Right lung (tissue), 10 donors: ENCODE data around the gene EDEM1. TPM values are rescaled to one million over a fixed set of nuclear protein-coding genes. Genes with fewer than 3 reads are reported as not detected.
A peak's percentile ranks its signal among the peaks of the same experiment; 100 is the strongest.
"Not testable (repeated sequence)": the region's sequence is repeated elsewhere in the genome, so short reads cannot be mapped to it uniquely, and the experiment has no call there.

Experiments used
- DNase-seq, 2 donors: peaks; one replicate each; pipeline ENCODE4 v3.0.0-alpha.2; 2013
- long read RNA-seq, 8 donors: transcript quantifications; one replicate each; lab custom pipeline, GENCODE V29; 2026
- polyA plus RNA-seq, 5 donors: library from polyadenylated mRNA; unstranded; fragments of 120-200 nt; gene quantifications; one replicate each; pipeline versions ENCODE4 v1.2.1 to v1.2.3, GENCODE V29; 2013; ENCODE audit warnings: inconsistent platforms in 1 of 5, low replicate concordance in 1 of 5; ENCODE audit not compliant: insufficient read length in 5 of 5, insufficient read depth in 1 of 5

Gene EDEM1
- polyA plus RNA-seq = 10 to 100 TPM; 20.2 to 31.8 (median 26.5) TPM
- long read RNA-seq, donor 1, full-length matches to known transcripts = 2 of 2 reads
- long read RNA-seq, donor 1, partial matches to known transcripts = 0 of 2 reads
- long read RNA-seq, donor 1, other reads (novel, unspliced or antisense) = 0 of 2 reads
- long read RNA-seq, donor 2 = 0 reads
- long read RNA-seq, donor 3, full-length matches to known transcripts = 1 of 1 reads
- long read RNA-seq, donor 3, partial matches to known transcripts = 0 of 1 reads
- long read RNA-seq, donor 3, other reads (novel, unspliced or antisense) = 0 of 1 reads
- long read RNA-seq, donor 4 = 0 reads
- long read RNA-seq, donor 5 = 0 reads
- long read RNA-seq, donor 6, full-length matches to known transcripts = 4 of 4 reads
- long read RNA-seq, donor 6, partial matches to known transcripts = 0 of 4 reads
- long read RNA-seq, donor 6, other reads (novel, unspliced or antisense) = 0 of 4 reads
- long read RNA-seq, donor 7, full-length matches to known transcripts = 1 of 1 reads
- long read RNA-seq, donor 7, partial matches to known transcripts = 0 of 1 reads
- long read RNA-seq, donor 7, other reads (novel, unspliced or antisense) = 0 of 1 reads
- long read RNA-seq, donor 8 = 0 reads

DNA sequence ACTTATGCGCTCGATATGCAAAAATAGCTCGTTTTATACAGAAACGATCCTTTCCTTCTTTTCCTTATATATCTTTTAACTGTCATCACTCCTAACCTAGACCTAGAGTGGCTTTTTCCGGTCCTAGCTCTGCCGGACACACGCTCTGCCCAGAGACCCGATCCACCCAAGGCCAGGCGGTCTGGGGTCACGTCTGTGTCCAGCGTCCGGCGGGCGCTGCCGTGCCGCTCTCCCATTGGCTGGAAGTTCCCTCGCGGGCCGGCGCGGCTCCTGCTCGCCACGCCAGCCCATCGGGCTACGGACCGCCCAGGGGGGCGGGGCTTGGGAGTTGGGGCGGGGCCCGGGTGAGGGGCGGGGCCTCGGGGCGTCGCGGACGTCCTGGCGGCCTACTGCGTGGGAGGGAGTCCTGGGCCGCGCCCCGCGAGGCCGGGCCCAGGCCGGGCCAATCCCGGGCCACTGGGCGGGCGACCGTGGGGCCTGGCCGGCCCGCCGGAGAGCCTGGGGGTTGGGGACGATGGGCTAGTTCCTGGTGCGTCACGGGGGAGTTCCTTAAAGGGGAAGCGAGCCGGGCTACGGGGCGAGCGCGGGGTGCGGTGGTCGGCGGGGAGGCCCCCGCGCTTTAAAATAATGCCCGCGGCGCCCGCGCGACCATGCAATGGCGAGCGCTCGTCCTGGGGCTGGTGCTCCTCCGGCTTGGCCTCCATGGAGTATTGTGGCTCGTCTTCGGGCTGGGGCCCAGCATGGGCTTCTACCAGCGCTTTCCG is at the start of gene EDEM1:
TSS of gene EDEM1 (plus strand) at position 552 of the 764 bp plus-strand sequence. CDS start at position 651, 99 bp downstream.
- DNase-seq = peak; percentile 94

DNA sequence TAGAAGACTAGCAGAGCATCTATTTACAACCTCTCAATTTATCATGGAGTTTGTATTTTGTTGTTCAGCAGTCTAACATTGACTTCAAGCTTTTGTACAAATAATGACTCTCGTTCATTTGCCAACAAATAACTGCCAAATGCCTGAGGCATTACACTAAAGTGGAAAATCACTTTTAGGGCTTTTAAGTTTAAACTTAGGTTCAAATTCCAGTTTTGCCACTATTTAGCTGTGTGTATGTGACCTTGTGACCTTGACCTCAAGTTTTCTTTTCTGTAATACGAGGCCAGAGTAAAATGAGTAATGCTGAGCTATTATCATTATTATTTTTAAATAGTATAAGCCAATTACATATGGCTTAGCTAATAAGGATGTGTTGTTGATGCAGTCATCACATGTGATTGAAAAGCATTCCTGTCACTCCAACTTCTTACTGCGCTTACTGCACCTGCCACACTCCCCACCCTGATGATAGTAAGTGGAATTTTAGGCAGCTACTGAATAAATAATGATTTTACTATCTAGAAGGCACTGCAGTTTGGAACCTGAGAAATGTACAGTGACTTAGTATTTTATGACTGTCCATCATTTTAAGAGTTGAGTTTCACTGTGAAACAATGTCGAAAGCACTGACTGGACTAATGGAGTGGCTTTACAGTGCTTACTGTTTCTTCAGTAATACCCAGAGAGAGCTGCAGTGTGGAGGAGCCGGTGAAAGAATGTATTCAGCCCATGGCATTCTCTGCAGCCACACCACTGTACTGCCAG is 49.1 kb upstream of the EDEM1 start:
- no peak for DNase-seq

- DNase-seq = no peak
Measured at GRCh38 chr3:5140230-5140621, 47.3 kb upstream of the EDEM1 start.

GRCh38 chr3:5140839-5141238 is 46.7 kb upstream of the EDEM1 start:
- DNase-seq = no peak

- DNase-seq = no peak
Measured at GRCh38 chr3:5141760-5142159, 45.7 kb upstream of the EDEM1 start.

DNA sequence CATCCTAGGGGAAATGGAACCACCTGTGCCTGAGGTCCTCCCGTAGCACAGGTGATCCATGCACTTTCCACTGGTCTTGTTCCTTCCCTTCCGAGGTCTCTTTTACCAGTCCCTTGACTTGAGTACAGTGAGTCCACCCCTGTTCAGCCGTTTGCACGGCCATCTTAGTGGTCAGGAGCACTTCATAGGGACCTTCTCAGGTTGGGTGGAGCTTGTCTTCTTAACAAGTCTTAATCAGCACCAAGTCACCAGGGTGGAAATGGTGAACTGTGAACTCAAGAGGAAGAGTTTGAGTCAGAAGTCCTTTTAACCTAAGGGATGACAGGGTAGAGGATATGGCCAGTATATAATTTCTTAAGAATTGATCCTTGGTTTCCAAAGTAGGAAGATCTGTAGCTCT is 44.0 kb upstream of the EDEM1 start:
- no peak for DNase-seq

DNA sequence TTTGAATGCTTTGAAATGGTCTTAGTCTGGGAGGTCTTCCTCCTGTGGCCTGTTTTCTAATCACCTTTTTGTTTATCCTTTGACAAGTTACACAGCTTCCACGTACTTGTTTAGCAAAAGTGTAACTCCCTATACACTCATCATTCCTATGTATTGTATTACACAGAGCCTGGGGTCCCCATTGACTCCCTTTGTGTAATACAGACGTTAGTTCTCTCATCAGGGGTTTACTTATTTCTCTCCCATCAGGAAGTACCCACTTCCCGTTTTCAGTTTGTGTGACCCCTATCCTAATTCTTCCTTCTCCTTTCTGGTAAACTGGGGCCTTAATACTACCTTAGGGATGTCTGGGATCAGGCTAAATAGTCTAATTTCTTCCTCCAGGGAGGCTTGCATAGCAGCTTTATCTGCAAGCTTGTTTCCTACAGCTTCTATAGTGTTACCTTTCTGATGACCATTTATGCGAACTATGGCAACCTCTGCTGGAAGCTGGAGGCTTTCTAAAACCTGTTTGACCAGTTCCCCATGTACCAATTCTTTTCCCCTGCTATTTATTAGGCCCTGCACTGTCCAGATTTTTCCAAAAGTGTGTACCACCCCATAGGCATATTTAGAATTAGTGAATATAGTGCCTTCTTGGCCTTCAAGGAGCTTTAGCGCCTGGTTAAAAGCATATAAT is 43.1 kb upstream of the EDEM1 start:
- DNase-seq = no peak

DNA sequence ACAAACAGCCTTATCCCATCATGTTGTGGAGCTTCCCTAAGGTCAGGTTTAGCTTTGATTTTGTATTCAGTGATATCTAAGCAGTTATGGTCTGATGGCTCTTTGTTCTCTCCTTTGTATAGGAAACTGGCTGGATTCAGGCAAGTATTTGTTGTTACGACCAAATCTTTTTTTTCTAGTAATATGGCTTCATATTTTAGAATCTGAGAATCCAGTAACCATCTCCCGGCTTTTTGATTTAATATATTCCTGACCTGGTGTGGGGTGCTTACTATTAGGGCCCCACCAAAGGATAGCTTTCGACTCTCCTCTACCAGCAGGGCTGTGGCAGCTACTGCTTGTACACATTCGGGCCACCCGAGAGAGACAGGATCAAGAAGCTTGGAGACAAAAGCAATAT is 42.4 kb upstream of the EDEM1 start:
- no peak for DNase-seq

DNA sequence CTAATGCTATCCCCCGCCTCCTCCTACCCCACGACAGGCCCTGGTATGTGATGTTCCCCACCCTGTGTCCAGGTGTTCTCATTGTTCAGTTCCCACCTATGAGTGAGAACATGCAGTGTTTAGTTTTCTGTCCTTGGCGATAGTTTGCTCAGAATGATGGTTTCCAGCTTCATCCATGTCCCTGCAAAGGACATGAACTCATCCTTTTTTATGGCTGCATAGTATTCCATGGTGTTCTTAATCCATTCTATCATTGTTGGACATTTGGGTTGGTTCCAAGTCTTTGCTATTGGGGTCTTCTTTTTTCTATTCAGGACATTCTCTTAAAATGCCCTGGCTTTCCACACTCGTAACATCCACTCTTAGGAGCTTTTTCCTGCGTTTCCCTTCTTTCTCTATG is 40.4 kb upstream of the EDEM1 start:
- DNase-seq = not testable (repeated sequence)

DNA sequence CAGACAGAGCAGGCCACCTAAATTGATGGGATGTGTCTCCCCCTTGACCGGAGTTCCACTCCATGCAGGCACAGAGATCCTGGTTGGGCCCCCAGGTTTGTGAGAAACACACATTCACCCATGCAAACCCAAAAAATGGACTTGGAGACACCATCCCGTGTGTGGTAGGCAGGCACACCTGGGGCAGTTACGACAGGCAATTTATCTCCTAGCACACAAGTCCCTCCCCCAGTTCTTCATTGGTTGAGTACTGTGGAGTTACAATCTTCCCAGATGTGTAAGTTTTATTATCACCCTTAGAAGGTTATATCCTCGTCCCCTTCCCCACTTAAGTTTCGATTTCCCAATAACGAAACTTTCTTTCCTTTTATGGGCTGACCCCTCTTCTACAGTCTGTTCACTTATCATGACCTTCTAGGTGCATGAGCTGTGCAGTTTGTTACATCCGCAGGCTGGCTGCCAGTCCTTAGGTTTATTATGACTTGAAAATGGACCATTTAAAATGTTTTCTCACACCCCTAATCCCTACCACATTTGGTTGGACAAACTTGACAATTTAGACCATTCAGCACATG is 38.1 kb upstream of the EDEM1 start:
- no peak for DNase-seq

GRCh38 chr3:5151586-5151985 is 35.9 kb upstream of the EDEM1 start:
- no peak for DNase-seq

DNA sequence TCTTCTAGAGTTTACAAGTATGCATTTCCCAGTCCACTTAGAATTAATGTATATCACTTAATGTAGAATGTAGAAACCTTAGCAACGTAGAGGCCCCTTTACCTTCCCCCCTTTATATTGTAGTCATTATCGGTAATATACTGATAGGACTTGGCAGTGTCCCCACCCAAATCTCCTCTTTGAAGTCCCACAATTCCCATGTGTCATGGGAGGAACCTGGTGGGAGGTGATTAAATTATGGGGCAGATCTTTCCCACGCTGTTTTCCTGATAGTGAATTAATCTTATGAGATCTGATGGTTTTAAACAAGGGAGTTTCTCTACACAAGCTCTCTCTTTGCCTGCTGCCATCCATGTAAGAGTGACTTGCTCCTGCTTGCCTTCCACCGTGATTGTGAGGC is 34.4 kb upstream of the EDEM1 start:
- DNase-seq = no peak

- no peak for DNase-seq
Measured at GRCh38 chr3:5155241-5155640, 32.3 kb upstream of the EDEM1 start.

DNA sequence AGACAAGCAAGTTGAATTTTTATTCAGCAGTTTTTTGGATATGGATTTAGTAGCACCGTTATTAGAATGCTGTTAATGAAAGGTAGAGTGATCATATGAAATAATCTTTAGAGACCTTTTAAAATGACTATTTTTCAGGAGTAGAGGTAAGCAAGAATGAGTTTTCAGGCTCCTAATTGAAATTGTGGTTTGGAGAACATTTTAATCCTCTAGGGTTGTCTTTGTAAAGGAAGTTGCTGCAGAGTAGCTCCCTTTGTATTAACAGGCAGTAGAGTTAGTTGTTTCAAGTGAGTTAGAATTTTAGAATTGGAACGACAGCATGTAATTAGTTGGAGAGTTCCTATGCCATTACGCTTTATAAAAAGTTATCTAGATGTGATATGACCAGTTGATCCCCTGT is 27.2 kb upstream of the EDEM1 start:
- DNase-seq = no peak

GRCh38 chr3:5160940-5161858 is 26.3 kb upstream of the EDEM1 start:
- peak in 1 of 2 donors; percentile 21 for DNase-seq

GRCh38 chr3:5162102-5162501 is 25.4 kb upstream of the EDEM1 start:
- no peak for DNase-seq

GRCh38 chr3:5165698-5166097 is 21.8 kb upstream of the EDEM1 start:
- DNase-seq = no peak

DNA sequence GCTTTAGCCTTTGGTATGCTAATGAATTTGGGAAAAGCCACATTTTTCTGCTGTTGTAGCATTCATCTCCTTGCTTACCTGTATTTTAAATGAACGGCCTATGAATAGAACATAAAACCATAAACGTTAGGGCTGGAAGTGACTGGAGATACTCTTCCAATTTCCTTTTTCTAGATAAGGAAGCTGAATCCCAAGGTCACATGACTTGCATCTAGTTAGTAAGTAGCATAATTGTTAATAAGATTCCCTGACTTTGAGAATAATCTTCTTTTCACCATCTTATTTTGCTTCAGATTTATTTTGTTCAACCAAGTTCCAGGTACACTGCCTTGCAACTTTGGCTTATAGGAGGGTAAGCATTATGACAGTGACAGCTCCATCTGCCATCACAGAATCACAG is 20.7 kb upstream of the EDEM1 start:
- DNase-seq = no peak

DNA sequence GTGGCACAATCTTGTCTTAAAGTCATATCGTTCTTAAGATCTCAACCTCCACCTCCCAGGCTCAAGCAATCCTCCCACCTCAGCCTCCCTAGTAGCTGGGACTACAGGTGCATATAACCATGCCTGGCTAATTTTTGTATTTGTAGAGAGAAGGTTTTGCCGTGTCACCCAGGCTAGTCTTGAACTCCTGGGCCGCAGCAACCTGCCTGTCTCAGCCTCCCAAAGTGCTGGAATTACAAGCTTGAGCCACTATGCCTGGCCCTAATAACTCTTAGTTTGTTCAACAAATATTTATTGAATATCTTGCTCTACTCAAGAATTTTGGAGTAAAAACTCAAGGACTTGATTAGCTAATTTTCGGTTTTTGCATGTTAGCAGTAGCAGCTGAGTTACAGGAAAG is 19.4 kb upstream of the EDEM1 start:
- DNase-seq = no peak

- no peak for DNase-seq
Measured at GRCh38 chr3:5169807-5170206, 17.7 kb upstream of the EDEM1 start.
